Nephron (organoid): ENCODE measurements around the gene CAMTA1.
A peak's percentile ranks its signal among the peaks of the same experiment; 100 is the strongest.
"Not testable (repeated sequence)": the region's sequence is repeated elsewhere in the genome, so short reads cannot be mapped to it uniquely, and the experiment has no call there.

Experiments used
- H3K27ac Mint-ChIP-seq, 3 experiments: 2 replicates each; pipeline ENCODE4 v1.8.0; 2020; ENCODE audit warnings: mixed read lengths in 3 of 3, mild to moderate bottlenecking in 2 of 3, moderate library complexity in 1 of 3
- H3K27me3 Mint-ChIP-seq: 2 replicates; pipeline ENCODE4 v1.8.0; 2021; ENCODE audit warnings: low read depth, mild to moderate bottlenecking, moderate library complexity, mixed read lengths
- H3K36me3 Mint-ChIP-seq: 2 replicates; pipeline ENCODE4 v1.8.0; 2020; ENCODE audit warnings: low read depth, mixed read lengths
- H3K4me1 Mint-ChIP-seq: 2 replicates; pipeline ENCODE4 v1.8.0; 2020; ENCODE audit warnings: mixed read lengths
- H3K4me3 Mint-ChIP-seq, 3 experiments: 2 replicates each; pipeline ENCODE4 v1.8.0; 2020; ENCODE audit warnings: mild to moderate bottlenecking in 3 of 3, mixed read lengths in 3 of 3, moderate library complexity in 2 of 3
- H3K9me3 Mint-ChIP-seq: 2 replicates; pipeline ENCODE4 v1.8.0; 2020; ENCODE audit warnings: mixed read lengths
- CTCF ChIP-seq, 3 experiments: fragments of 200-600 bp; sonication (generic); IDR thresholded peaks; one replicate each; pipeline ENCODE4 v1.5.0; 2021; ENCODE audit warnings: antibody characterized with exemption in 3 of 3; ENCODE audit not compliant: unreplicated experiment in 3 of 3

Gene CAMTA1

GRCh38 chr1:6807782-6808181 lies 22.5 kb downstream of the CAMTA1 start:
- no peak overlapping the region for H3K4me3 Mint-ChIP-seq
- peaks cover 3% of the 10 kb centered on the region for H3K27me3 Mint-ChIP-seq
- no peak for TF ChIP-seq CTCF (IDR thresholded peaks at IDR 0.05; ENCODE audit: unreplicated experiment in 3 of 3)
- no peaks in the 10 kb centered on the region for H3K9me3 Mint-ChIP-seq
- peaks cover 5% of the 10 kb centered on the region for H3K36me3 Mint-ChIP-seq
- H3K4me1 Mint-ChIP-seq = peaks cover 42% of the 10 kb centered on the region
- no peak overlapping the region for H3K27ac Mint-ChIP-seq

GRCh38 chr1:6809461-6809860 lies 24.2 kb downstream of the CAMTA1 start:
- Mint-ChIP-seq H3K27me3 (peaks cover 3% of the 10 kb centered on the region), H3K36me3 (peaks cover 5% of the 10 kb centered on the region), H3K27ac (no peak overlapping the region), H3K4me3 (no peak overlapping the region), H3K9me3 (no peaks in the 10 kb centered on the region), H3K4me1 (peaks cover 33% of the 10 kb centered on the region)
- TF ChIP-seq CTCF (IDR thresholded peaks at IDR 0.05; ENCODE audit: unreplicated experiment in 3 of 3) = no peak

- H3K9me3 Mint-ChIP-seq, H3K36me3 Mint-ChIP-seq, H3K4me3 Mint-ChIP-seq, H3K27me3 Mint-ChIP-seq, H3K27ac Mint-ChIP-seq: not testable (repeated sequence)
- H3K4me1 Mint-ChIP-seq = peaks cover 26% of the 10 kb centered on the region
Observed at GRCh38 chr1:6810146-6810734, 25.0 kb downstream of the CAMTA1 start.

GRCh38 chr1:6811583-6811982 lies 26.3 kb downstream of the CAMTA1 start:
- Mint-ChIP-seq H3K27ac (peak overlapping the region; percentile 6 to 73 (median 48)), H3K36me3 (peaks cover 5% of the 10 kb centered on the region), H3K27me3 (peaks cover 3% of the 10 kb centered on the region), H3K9me3 (no peaks in the 10 kb centered on the region), H3K4me3 (no peak overlapping the region), H3K4me1 (peaks cover 14% of the 10 kb centered on the region)
- TF ChIP-seq CTCF (IDR thresholded peaks at IDR 0.05; ENCODE audit: unreplicated experiment in 3 of 3) = no peak

GRCh38 chr1:6813165-6813564 lies 27.9 kb downstream of the CAMTA1 start:
- Mint-ChIP-seq H3K36me3 (peaks cover 9% of the 10 kb centered on the region), H3K9me3 (no peaks in the 10 kb centered on the region), H3K4me3 (no peak overlapping the region), H3K4me1 (peaks cover 18% of the 10 kb centered on the region), H3K27ac (no peak overlapping the region), H3K27me3 (peaks cover 3% of the 10 kb centered on the region)
- TF ChIP-seq CTCF (IDR thresholded peaks at IDR 0.05; ENCODE audit: unreplicated experiment in 3 of 3) = no peak

- Mint-ChIP-seq H3K27ac (no peak overlapping the region), H3K27me3 (peaks cover 2% of the 10 kb centered on the region), H3K36me3 (peaks cover 7% of the 10 kb centered on the region), H3K9me3 (no peaks in the 10 kb centered on the region), H3K4me3 (no peak overlapping the region), H3K4me1 (peaks cover 33% of the 10 kb centered on the region)
- no peak for TF ChIP-seq CTCF (IDR thresholded peaks at IDR 0.05; ENCODE audit: unreplicated experiment in 3 of 3)
Observed at GRCh38 chr1:6815726-6816125, 30.5 kb downstream of the CAMTA1 start.
